Heart left ventricle (tissue), 13 donors: ENCODE data around the gene RBM4B.

Experiments used
- POLR2A ChIP-seq, 2 donors: fragments of 450-650 bp; IDR thresholded peaks; one replicate each; pipeline ENCODE4 v1.6.1; 2017; ENCODE audit warnings: antibody characterized with exemption in 2 of 2, mild to moderate bottlenecking in 2 of 2, moderate library complexity in 2 of 2
- TF ChIP-seq, protein P1 (sequence below), 12 donors: fragments of 200-600 bp; sonication (generic) in 4 of 12; IDR thresholded peaks; one replicate each; pipeline versions ENCODE4 v1.5.0 to v1.8.0; 2018 to 2022; ENCODE audit warnings: antibody characterized with exemption in 12 of 12, mild to moderate bottlenecking in 5 of 12
- donor health status: ischemic (EF 13 %, LVEDD 7.1; RV severe dilation, severe dysfunction).
- donor health status: DM: no; HTN: yes; CAD: no.
- donor health status: DM: no; HTN: no; CAD: no.
- donor health status: ischemic (EF 25% LVEDD 6.9; RV normal size, moderate dysfunction).
- donor health status: ischemic (EF 25% LVEDD 5.7; RV mildly dilated, moderate dysfunction).
- donor health status: ischemic (EF 35%, LVEDD 5.7; RV mildly dilated, moderate dysfunction).
- donor health status: nonischemic (EF 11% LVEDD 7.7; RV severe dilation, severe dysfunction).
- donor health status: DM: yes; HTN: yes; CAD: no.
- donor health status: PGD.
- donor health status: ischemic (EF 29% LVEDD 5.4; RV normal size, mild dysfunction).
- donor health status: nonischemic (EF 23%, LVEDD 6.1; RV moderate dilation, normal function).

DNA sequence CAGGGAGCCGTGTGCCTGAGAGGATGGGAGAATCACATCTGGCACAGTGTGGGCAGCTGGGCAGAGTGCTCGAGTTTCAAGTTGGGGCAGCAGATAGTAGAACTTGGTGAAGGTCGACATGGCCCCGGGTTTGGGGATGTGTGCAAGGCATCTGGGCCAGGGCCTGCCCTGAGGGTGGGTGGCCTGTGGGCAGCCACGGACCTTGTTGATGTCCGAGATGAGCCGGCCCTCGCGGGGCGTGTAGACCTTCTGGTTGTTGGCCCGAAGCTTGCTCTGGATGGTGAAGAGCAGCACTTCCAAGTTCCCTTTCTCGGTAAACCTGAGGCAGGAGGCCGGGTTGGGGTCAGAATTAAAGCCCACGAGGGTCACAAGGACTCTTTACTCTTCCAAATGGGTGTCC is 31.0 kb upstream of the RBM4B start:
- TF ChIP-seq, protein P1, sequence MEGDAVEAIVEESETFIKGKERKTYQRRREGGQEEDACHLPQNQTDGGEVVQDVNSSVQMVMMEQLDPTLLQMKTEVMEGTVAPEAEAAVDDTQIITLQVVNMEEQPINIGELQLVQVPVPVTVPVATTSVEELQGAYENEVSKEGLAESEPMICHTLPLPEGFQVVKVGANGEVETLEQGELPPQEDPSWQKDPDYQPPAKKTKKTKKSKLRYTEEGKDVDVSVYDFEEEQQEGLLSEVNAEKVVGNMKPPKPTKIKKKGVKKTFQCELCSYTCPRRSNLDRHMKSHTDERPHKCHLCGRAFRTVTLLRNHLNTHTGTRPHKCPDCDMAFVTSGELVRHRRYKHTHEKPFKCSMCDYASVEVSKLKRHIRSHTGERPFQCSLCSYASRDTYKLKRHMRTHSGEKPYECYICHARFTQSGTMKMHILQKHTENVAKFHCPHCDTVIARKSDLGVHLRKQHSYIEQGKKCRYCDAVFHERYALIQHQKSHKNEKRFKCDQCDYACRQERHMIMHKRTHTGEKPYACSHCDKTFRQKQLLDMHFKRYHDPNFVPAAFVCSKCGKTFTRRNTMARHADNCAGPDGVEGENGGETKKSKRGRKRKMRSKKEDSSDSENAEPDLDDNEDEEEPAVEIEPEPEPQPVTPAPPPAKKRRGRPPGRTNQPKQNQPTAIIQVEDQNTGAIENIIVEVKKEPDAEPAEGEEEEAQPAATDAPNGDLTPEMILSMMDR (IDR thresholded peaks at IDR 0.05) = no peak
- no peak for TF ChIP-seq POLR2A (IDR thresholded peaks at IDR 0.05)
